Measurements from ENCODE around the gene PCBP1.
"Not testable (repeated sequence)": the region's sequence is repeated elsewhere in the genome, so short reads cannot be mapped to it uniquely, and the experiment has no call there.

Gene PCBP1

DNA sequence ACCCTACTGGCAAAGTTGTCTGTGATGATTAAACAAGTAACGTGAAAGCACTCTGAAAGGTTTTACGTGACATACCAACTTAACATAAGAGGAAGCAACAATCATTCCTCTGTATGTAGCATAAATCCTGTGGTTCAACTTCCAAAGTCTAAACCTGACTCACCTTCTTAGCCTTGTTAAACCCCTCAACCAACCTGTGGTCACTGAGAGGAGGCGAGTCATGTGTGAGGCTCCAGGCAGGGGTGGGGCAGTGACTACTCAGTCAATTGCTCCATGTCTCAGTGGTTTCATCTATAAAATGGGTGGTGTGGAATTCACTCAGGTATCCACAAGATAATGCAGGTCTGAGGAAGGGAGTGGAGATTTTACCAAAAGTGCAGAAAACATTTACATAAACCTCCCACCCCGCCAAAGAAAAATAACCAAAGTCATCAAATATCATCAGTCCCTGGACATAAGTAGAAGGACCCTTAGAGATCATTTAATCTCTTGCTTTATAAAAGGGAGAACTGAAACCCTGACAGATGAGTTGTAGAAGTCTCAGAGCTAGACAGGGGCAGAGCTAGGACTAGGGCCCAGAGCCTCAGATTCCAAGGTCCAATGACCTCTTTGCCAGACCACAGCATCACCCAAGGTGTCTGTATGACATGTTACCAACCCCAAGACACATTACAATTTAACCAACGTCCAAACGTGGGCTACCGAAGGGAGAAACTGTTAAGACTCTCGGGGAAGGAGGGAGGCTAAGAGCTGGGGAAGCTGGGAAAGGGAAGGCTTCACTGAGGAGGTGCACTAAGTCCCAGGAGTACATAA is 3.7 kb upstream of the PCBP1 start:
- DNase-seq = peak; percentile 84

DNA sequence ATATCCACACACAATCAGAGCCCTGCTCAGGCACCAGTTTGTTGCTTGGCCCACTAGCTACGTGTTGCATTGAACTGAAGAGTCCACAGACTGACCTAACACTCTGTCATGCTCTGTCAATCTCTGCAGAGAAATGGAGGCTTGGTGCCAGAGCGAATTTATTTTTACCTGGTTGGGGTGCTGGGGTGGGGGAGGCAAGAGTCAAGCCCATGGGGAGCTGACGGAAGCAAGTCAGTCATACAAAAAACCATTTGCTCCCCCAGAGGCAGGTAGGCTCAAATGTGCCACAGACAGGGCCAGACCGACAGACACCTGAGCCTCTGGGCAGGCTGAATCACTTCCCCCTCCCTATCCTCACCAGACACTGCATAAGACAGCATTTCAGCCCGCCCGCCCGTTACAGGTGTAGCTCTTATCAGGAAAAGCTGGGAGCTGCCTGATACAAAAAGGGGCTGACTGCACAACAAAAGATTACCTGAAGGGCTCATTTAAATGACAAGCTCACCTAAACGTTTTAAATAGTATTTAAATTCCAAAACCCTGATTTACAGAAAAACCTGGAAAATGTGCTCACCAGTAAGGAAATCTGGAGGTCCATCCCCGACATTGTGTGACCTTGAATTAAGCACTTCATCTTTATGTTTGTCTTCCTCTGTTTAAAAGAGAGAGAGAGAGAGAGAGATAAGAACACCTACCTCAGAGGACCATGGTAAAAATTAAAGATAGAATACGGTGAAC is 2.1 kb upstream of the PCBP1 start:
- peak; percentile 65 for DNase-seq

DNA sequence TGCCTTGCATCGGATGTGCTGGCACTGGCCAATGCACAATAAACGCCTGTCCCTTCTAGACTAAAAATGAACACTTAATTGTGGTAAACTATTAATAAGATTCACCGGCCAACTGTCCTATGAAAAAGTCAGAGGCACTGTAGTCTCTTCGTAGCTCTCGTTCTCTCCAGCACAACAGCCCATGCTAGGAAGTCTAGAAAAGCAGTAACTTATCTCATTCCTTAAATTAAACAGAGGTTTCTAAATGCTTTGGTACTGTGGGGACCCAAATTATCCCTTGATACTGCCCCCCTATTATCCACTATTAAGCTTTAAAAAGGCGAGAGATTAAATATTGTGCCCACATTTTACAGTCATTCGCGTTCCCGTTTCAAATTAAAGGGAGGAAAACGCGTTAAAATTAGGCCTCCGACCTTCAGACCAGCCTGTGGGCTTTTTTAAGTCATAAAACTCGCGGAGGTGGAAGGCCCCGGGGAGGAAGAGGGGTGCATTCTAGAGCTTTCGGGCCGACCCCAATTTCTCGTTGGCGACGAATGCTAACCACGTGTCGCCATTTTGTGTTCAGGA is 1.5 kb upstream of the PCBP1 start:
- DNase-seq = no peak

DNA sequence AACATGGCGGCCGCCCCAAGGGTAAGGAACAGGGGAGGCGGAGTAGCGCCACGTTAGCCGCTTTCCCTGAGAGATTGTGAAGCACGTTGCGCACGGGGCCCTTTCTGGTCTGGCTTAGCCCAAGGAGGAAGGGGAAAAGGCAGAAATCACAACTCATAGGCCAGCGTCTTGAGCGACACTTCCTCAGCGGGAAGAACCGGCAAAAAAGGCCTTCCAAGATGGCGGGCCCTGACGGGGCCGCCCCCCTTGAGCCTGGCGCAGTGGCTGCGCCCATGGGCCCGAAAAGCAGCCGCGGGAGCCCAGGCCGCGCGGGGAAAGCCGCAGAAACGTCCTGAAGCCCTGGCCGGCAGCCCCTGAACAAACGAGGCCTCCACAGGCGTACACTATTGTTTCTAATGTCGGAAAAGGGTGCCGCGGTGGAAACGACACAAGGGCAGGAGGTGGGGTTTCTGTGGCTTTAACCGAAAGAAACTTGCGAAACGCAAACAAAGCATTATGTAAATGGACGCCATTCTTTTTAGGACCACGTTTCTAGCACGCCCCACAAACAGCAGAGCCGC is 919 bp upstream of the PCBP1 start:
- DNase-seq = peak; percentile 83

GRCh38 chr2:70087702-70088597 is 673 bp downstream of the PCBP1 start:
- DNase-seq = peak; percentile 68

DNA sequence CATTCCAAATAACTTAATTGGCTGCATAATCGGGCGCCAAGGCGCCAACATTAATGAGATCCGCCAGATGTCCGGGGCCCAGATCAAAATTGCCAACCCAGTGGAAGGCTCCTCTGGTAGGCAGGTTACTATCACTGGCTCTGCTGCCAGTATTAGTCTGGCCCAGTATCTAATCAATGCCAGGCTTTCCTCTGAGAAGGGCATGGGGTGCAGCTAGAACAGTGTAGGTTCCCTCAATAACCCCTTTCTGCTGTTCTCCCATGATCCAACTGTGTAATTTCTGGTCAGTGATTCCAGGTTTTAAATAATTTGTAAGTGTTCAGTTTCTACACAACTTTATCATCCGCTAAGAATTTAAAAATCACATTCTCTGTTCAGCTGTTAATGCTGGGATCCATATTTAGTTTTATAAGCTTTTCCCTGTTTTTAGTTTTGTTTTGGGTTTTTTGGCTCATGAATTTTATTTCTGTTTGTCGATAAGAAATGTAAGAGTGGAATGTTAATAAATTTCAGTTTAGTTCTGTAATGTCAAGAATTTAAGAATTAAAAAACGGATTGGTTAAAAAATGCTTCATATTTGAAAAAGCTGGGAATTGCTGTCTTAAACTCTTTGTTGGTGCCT is 1.4 kb downstream of the PCBP1 start:
- DNase-seq = no peak

DNA sequence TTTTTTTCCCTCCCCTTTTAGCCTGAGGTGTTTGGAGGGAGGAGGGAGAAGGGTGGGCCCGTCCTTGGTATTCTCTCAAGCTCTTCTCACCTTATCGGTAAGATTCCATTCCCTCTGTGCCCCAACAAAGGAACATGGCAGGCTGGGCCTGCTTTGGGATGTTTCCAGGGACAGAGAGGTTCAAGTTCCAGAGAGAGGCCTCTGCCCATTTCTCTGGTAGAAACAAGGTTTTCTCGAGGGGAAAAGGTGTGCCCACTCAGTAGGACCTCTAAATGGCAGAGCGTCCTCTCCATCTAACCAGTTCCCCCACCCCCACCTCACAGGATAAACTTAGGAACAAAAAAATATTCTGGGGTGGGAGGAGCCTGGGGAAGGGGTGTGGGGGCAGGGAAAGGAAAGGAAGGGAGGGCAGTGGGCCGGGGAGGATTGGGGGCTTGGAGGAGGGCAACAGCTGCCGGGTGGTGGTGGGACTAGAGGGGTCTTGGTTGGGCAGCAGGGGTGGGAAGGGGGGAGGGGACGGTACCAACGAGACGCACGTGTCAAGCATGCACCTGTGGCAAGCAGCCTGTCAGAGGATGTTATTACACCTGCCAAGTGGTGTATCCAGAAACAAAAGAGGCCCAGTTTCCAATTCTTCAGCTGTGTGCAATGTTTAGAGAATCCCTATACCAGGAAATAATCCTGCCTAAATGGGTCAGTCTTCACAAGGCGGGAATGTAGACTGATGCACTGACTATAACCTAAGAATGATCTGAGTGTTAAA is 2.1 kb downstream of the PCBP1 start:
- DNase-seq = peak; percentile 42

DNA sequence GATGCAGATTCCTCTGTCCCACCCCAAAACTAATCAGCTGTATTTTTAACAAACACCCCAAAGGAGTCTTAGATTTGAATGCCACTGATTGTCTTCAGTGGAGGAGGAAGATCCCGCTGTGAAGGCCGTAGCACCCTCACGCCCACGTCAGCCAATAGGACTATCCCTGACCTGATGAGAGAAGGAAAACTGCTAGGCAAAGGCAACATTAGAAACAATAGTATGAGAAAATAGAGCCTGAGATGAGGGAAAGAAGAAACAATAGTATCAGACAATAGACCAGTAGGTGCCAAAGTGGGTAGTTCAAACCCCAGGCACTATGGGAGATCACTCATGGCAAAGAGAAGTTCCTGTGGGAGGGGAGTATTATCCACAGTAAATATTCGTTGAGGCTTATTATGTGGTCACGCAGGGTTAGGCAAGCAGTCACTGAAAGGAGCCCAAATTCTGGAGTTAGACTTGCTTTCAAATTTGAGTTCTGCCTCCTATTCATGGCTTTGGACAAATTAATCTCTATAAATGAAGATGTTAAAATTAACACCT is 2.8 kb downstream of the PCBP1 start:
- DNase-seq = no peak

- no peak for DNase-seq
These were observed 3.5 kb downstream of the PCBP1 start for GRCh38 chr2:70090706-70091334.

- no peak for DNase-seq
These were observed 4.1 kb downstream of the PCBP1 start for GRCh38 chr2:70091364-70091763.

GRCh38 chr2:70091816-70092215 is 4.5 kb downstream of the PCBP1 start:
- DNase-seq = no peak

DNA sequence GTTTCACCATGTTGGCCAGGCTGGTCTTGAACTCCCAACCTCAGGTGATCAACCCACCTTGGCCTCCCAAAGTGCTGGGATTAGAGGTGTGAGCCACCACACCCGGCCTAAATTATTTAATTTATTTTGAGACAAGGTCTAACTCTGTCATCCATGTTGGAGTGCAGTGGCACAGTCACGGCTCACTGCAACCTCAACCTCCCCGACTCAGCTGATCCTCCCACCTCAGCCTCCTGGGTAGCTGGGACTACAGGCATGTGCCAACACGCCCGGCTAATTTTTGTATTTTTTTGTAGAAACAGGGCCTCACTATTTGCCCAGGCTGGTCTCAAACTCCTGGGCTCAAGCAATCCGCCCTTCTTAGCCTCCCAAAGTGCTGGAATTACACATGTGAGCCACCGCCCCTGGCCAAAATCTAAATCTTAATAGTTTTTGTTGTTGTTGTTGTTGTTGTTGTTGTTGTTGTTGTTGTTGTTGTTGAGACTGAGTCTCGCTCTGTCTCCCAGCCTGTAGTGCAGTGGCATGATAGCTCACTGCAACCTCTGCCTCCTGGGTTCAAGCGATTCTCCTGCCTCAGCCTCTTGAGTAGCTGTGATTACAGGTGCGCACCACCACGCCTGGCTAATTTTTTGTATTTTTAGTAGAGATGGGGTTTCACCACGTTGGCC is 5.4 kb downstream of the PCBP1 start:
- DNase-seq = not testable (repeated sequence)

DNA sequence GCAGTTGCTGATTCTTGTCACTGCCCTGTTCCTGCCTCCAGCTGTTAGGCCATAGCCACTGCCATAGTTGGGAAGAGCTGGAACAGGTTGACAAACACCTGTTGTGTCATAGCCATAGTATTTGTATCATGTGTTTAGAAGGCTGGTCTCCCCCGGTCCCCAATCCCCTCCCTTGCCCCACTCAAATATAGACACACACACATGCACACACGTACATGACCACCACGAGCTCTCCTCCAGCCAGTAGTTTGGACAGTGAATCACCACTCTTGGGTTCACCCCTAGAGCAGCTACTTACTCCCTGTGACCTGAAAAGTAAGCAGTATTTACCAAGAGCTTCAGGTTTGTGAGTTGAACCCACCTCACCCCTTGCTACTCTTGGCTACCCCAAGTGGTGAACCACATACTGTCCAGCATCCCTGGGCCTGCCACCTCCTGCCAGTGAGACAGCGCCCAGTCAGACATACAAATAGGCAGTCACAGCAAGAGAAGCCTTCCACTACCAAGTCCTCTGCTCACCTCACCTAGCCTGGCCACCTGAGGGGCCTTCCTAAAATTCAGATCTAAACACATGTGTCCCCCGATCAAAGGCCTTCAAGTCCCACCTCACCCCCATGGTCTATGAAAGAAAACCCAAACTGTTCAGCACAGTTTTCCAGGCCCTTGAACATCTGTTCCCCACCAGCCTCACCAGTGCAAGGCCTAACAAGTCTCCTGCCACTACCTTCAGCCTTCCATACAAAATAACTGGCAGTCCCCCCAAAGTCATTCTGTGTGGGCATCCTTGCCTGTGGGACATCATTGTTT is 7.1 kb downstream of the PCBP1 start:
- no peak for DNase-seq

DNA sequence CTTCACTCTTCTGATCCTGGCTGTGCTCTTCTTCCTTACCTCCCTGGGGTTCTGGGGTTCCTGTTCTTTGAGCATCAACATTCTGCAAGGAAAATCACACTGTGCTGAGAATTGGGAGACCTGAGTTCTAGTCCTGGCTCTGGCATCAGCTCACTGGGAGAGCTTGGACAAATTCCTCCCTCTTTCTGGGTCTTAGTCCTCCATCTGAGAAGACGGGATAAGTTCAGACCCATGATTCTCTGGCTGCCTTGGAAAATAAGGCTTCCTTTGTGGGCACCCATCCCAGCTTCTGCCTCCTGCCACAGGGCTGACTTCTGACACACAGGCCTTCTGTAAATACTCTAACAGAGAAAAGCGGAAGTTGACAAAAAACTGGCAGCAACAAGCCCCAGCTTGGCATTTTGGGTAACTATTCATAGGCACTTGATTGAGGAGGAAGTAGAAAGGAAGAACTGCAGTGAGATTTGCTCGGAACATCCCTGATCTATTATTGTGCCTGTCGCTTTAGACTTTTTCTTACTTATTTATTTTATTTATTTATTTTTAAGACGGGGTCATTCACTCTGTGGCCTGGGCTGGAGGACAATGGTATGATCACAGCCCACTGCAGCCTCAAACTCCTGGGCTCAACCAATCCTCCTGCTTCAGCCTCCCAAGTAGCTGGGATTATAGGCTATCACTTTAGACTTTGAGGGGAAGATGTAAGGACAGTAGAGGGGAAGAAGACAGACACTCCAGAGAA is 7.9 kb downstream of the PCBP1 start:
- DNase-seq = peak; percentile 44

DNA sequence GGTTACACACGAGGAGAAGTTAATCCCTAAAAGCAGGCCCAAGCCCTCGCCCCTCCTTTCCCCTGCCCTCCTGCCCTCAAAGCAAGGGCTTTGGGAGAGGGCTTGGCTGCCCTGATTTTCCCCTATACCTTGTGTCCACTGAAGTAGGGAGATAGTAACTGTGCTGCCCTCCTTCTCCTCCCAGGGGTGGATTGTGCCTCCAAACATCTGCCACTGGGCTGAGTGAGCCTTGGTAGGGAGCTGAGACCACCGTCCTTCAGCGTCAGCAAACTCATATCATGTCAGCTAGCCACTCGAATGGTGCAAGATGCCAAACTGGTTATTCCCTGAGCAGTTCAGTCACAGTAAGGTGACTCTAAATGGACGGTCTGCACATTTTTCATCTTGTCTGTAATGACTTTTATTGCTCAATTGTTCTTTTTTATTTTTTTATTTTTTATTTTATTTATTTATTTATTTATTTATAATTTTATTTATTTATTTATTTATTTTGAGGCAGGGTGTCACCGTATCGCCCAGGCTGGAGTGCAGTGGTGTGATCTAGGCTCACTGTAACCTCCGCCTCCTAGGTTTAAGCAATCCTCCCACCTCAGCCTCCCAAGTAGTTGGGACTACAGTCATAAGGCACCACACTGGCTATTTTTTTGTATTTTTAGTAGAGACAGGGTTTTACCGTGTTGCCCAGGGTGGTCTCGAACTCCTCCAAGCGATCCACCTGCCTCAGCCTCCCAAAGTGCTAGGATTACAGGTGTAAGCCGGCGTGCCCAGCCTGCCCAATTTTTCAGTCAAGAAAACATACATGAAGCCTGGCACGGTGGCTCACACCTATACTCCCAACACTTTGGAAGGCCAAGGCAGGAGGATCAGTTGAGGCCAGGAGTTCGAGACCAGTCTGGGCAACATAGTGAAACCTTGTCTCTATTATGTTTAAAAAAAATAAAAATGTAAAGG is 8.7 kb downstream of the PCBP1 start:
- no peak for DNase-seq

DNA sequence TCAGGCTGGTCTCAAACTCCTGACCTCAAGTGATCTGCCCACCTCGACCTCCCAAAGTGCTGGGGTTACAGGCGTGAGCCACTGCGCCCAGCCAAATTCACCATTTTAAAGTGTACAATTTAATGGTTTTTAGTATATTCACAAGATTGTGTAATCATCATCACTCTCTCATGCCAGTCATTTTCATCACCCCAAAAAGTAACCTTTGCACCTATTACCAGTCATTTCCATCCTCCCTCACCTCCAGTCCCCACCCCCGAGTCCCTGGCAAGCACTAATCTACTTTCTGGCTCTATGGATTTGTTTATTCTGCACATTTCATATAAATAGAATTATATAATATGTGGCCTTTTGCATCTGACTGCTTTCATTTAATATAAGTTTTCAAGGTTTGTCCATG is 10.8 kb downstream of the PCBP1 start:
- no peak for DNase-seq

GRCh38 chr2:70099270-70099669 is 12.0 kb downstream of the PCBP1 start:
- no peak for DNase-seq

Data from stimulated activated CD4-positive, alpha-beta T cell treated with anti-CD3 and anti-CD28 coated beads, Interleukin-1b, Interleukin-23, amount 100 ng/mL, for 48 hours (primary cell).